Measurements from ENCODE around the gene RGR. TPM values are rescaled to one million over a fixed set of nuclear protein-coding genes. Genes with fewer than 3 reads are reported as not detected.

Gene RGR
- total RNA-seq, 1 donor from 2014 or later = not detected

DNA sequence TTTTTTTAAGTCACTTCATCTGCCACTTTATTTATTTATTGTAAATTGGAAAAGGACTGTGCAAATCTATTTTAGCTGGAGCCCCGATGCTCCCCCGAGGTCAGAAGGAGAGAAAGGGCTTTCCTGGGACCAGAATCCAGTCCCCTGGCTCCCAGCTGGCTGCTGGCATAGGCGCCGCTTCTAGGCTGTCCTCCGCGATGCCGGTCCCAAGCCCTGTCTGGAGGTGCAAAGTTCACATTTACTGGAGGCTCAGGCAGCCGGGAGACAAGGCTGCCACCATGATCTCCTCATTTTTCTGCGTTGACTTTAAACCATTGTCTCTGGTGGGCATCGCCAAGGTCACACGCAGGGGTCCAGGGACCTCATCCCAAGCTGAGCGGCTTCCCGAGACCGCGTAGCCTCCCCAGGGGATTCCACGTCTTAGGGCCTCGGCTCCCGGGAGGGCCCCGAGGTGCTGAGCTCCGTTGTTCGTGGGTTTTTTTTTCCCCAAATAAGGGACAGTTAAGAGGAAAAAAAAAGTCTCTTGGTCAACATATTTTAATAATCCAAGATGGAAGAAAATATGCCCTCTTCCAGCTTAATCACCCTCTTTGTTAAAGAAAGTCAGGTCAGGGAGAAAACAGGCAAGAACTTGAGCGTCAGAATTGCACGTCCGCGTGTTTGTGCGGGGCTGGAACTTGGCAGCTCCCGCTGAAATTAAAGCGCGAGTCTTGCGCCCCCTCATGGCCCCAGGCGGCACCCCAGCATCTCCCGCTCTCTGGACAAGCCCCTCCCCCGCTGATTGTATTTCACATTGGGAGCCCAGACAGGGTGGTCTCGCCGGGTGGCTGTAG, 11.9 kb downstream of the RGR start:
- no peak overlapping the region for H3K27ac Mint-ChIP-seq (ENCODE audit: unreplicated experiment)
- H3K9me3 Mint-ChIP-seq (ENCODE audit: unreplicated experiment) = no peaks in the 10 kb centered on the region
- no peak overlapping the region for H3K4me3 Mint-ChIP-seq (ENCODE audit: unreplicated experiment)
- peak; percentile 70 for DNase-seq (ENCODE audit: low spot score)
- H3K36me3 Mint-ChIP-seq (ENCODE audit: low read depth, unreplicated experiment) = no peaks in the 10 kb centered on the region
- no peaks in the 10 kb centered on the region for H3K4me1 Mint-ChIP-seq (ENCODE audit: unreplicated experiment)
- H3K27me3 Mint-ChIP-seq (ENCODE audit: unreplicated experiment) = peaks cover 8% of the 10 kb centered on the region
- TF ChIP-seq, protein P1, sequence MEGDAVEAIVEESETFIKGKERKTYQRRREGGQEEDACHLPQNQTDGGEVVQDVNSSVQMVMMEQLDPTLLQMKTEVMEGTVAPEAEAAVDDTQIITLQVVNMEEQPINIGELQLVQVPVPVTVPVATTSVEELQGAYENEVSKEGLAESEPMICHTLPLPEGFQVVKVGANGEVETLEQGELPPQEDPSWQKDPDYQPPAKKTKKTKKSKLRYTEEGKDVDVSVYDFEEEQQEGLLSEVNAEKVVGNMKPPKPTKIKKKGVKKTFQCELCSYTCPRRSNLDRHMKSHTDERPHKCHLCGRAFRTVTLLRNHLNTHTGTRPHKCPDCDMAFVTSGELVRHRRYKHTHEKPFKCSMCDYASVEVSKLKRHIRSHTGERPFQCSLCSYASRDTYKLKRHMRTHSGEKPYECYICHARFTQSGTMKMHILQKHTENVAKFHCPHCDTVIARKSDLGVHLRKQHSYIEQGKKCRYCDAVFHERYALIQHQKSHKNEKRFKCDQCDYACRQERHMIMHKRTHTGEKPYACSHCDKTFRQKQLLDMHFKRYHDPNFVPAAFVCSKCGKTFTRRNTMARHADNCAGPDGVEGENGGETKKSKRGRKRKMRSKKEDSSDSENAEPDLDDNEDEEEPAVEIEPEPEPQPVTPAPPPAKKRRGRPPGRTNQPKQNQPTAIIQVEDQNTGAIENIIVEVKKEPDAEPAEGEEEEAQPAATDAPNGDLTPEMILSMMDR (IDR thresholded peaks at IDR 0.05; ENCODE audit: unreplicated experiment) = peak; percentile 81

DNA sequence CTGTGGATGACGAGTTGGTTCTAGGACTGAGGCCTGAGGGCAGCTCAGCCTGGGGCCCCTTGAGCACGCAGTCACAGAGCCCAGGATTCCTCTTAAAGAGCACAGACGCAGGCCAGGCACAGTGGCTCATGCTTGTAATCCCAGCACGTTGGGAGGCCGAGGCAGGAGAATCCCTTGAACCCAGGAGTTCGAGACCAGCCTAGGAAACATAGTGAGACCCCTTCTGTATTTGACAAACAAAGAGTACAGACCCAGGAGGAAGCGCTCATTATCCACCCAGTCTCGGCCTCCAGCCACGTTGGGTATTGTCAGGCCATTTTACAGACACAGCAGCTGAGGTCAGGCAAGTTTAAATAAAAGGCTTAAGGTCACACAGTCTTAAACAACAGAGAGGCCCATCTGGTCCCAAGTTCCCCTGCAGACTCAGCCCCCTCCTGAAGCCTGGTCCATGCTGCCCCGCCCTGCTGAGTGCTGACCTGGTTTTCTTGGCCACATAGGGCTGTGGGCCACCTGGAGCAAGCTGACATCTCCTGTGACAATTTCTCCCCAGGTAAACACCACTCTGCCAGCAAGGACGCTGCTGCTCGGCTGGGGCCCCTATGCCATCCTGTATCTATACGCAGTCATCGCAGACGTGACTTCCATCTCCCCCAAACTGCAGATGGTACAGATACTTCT, 12.6 kb downstream of the RGR start:
- no peaks in the 10 kb centered on the region for H3K9me3 Mint-ChIP-seq (ENCODE audit: unreplicated experiment)
- no peak overlapping the region for H3K27ac Mint-ChIP-seq (ENCODE audit: unreplicated experiment)
- no peak overlapping the region for H3K4me3 Mint-ChIP-seq (ENCODE audit: unreplicated experiment)
- TF ChIP-seq, protein P1 (IDR thresholded peaks at IDR 0.05; ENCODE audit: unreplicated experiment) = peak; percentile 35
- no peak for DNase-seq (ENCODE audit: low spot score)
- H3K36me3 Mint-ChIP-seq (ENCODE audit: low read depth, unreplicated experiment) = no peaks in the 10 kb centered on the region
- H3K27me3 Mint-ChIP-seq (ENCODE audit: unreplicated experiment) = peaks cover 8% of the 10 kb centered on the region
- H3K4me1 Mint-ChIP-seq (ENCODE audit: unreplicated experiment) = no peaks in the 10 kb centered on the region

DNA sequence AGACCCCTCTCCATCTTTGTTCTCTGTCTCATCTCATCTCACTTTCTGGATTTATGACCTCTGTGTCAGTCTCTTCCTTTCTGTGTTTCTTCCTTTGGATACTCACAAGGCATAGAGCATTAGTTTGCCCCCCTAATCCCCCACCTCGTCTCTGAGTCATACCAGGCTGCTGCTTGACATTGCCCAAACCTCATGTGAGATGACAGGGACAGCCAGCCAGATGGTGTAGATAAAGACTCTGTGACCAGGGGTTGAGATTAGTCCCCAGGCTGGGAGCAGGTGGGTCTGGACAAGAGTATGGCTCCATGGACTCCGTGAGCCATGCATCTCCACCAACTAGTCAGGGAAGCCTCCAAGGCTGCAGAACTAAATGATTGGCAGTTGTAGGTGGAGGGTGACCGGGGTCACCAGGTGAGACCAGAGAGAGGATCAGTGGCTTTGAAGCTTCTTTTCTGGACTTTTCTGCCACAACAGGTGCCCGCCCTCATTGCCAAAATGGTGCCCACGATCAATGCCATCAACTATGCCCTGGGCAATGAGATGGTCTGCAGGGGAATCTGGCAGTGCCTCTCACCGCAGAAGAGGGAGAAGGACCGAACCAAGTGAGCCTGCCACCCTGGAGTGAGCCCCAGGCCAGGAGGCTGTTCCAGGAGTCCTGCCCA, 13.3 kb downstream of the RGR start:
- no peak for DNase-seq (ENCODE audit: low spot score)
- Mint-ChIP-seq H3K4me1 (ENCODE audit: unreplicated experiment) (no peaks in the 10 kb centered on the region), H3K27me3 (ENCODE audit: unreplicated experiment) (peaks cover 6% of the 10 kb centered on the region), H3K4me3 (ENCODE audit: unreplicated experiment) (no peak overlapping the region), H3K27ac (ENCODE audit: unreplicated experiment) (no peak overlapping the region), H3K9me3 (ENCODE audit: unreplicated experiment) (no peaks in the 10 kb centered on the region), H3K36me3 (ENCODE audit: low read depth, unreplicated experiment) (no peaks in the 10 kb centered on the region)
- TF ChIP-seq, protein P1 (IDR thresholded peaks at IDR 0.05; ENCODE audit: unreplicated experiment) = no peak

DNA sequence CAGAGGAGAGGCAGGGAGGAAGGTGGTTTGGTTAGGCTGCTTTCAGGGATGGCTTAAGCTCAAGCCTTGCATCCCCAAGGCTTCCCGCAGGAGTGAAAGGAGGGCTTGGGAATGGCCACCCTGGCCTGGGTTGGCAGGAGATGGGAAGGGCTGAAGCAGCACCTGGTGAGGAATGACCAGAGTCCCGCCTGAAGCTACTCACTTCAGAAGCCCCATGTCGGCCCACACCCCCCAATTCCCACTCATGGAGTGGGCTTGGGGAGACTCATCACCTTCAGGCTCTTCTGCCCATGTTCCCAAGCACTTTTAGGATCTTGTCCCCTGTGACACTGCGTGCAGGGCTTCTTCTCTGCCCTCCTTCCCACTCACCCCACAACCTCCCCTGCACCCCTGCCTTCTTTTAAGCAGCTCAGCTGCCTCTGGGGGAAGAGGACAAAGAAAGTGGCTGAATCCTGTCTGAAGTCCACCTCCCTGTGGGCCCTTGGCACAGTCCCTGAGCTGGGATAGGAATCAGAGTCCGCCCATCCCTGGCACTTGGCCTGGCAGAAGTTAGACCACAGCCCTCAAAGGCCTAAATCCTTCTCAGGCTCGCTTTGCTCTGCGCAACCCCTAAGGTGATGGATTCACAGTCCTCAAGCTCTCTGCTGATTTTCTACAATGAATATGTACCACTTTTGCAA, 16.5 kb downstream of the RGR start:
- H3K27me3 Mint-ChIP-seq (ENCODE audit: unreplicated experiment) = peaks cover 3% of the 10 kb centered on the region
- H3K4me1 Mint-ChIP-seq (ENCODE audit: unreplicated experiment) = peaks cover 6% of the 10 kb centered on the region
- TF ChIP-seq, protein P1 (IDR thresholded peaks at IDR 0.05; ENCODE audit: unreplicated experiment) = no peak
- H3K4me3 Mint-ChIP-seq (ENCODE audit: unreplicated experiment) = no peak overlapping the region
- no peaks in the 10 kb centered on the region for H3K9me3 Mint-ChIP-seq (ENCODE audit: unreplicated experiment)
- no peak for DNase-seq (ENCODE audit: low spot score)
- H3K27ac Mint-ChIP-seq (ENCODE audit: unreplicated experiment) = no peak overlapping the region
- no peaks in the 10 kb centered on the region for H3K36me3 Mint-ChIP-seq (ENCODE audit: low read depth, unreplicated experiment)

Measured in endothelial cell (in vitro differentiated cells).